DND-41 (cell line): ENCODE results near the gene EMILIN1.

Experiments used
- EZH2 ChIP-seq: IDR thresholded peaks from 3 replicates; pipeline ENCODE4 v1.6.1; 2012; ENCODE audit warnings: borderline replicate concordance, low read depth, mild to moderate bottlenecking, moderate library complexity, low read length, inconsistent platforms; ENCODE audit not compliant: severe bottlenecking
- TF ChIP-seq, protein P1 (sequence below): IDR thresholded peaks from 2 replicates; pipeline ENCODE4 v1.5.1; 2012; ENCODE audit warnings: borderline replicate concordance, low read length, moderate library complexity, mild to moderate bottlenecking; ENCODE audit not compliant: poor library complexity, severe bottlenecking; ENCODE audit errors: extremely low read depth

- TF ChIP-seq, protein P1, sequence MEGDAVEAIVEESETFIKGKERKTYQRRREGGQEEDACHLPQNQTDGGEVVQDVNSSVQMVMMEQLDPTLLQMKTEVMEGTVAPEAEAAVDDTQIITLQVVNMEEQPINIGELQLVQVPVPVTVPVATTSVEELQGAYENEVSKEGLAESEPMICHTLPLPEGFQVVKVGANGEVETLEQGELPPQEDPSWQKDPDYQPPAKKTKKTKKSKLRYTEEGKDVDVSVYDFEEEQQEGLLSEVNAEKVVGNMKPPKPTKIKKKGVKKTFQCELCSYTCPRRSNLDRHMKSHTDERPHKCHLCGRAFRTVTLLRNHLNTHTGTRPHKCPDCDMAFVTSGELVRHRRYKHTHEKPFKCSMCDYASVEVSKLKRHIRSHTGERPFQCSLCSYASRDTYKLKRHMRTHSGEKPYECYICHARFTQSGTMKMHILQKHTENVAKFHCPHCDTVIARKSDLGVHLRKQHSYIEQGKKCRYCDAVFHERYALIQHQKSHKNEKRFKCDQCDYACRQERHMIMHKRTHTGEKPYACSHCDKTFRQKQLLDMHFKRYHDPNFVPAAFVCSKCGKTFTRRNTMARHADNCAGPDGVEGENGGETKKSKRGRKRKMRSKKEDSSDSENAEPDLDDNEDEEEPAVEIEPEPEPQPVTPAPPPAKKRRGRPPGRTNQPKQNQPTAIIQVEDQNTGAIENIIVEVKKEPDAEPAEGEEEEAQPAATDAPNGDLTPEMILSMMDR = no peak
- TF ChIP-seq EZH2 = no peak
Measured at GRCh38 chr2:27102329-27102728, 23.9 kb downstream of the EMILIN1 start.
